Aorta (tissue), 5 donors: ENCODE results near the gene ARHGEF37. TPM values are rescaled to one million over a fixed set of nuclear protein-coding genes. Genes with fewer than 3 reads are reported as not detected.
"Not testable (repeated sequence)": the region's sequence is repeated elsewhere in the genome, so short reads cannot be mapped to it uniquely, and the experiment has no call there.

Experiments used
- ATAC-seq: fragments of 200-7000 bp; cut with Tn5 transposase; one replicate; pipeline ENCODE4 v1.9.1; 2022; ENCODE audit warnings: moderate library complexity; ENCODE audit not compliant: low FRiP score
- DNase-seq, 2 donors: peaks; one replicate each; pipeline ENCODE4 v3.0.0-alpha.2; 2020
- H3K27ac ChIP-seq, 2 donors: one replicate each; pipeline ENCODE4 v1.5.1; 2013; ENCODE audit warnings: low read length in 2 of 2, mild to moderate bottlenecking in 2 of 2, moderate library complexity in 2 of 2, control low read depth in 1 of 2, inconsistent platforms in 1 of 2, low read depth in 1 of 2
- H3K27me3 ChIP-seq, 2 donors: one replicate each; pipeline ENCODE4 v1.6.1; 2013; ENCODE audit warnings: control low read depth in 1 of 2, low read length in 1 of 2, mild to moderate bottlenecking in 1 of 2, moderate library complexity in 1 of 2; ENCODE audit not compliant: insufficient read depth in 2 of 2, control insufficient read depth in 1 of 2
- H3K36me3 ChIP-seq, 2 donors: one replicate each; pipeline ENCODE4 v1.6.1; 2013; ENCODE audit warnings: control low read depth in 1 of 2, low read length in 1 of 2, mild to moderate bottlenecking in 1 of 2; ENCODE audit not compliant: insufficient read depth in 2 of 2, control insufficient read depth in 1 of 2
- H3K4me1 ChIP-seq, 2 donors: one replicate each; pipeline ENCODE4 v1.6.1; 2013; ENCODE audit warnings: low read length in 2 of 2, control low read depth in 1 of 2, mild to moderate bottlenecking in 1 of 2, moderate library complexity in 1 of 2; ENCODE audit not compliant: insufficient read depth in 2 of 2, control insufficient read depth in 1 of 2
- H3K4me3 ChIP-seq, 2 donors: one replicate each; pipeline ENCODE4 v1.5.1; 2013; ENCODE audit warnings: low read length in 2 of 2, control low read depth in 1 of 2, mild to moderate bottlenecking in 1 of 2
- H3K9me3 ChIP-seq: one replicate; pipeline ENCODE4 v1.6.1; 2013; ENCODE audit warnings: mild to moderate bottlenecking, low read length; ENCODE audit not compliant: control insufficient read depth
- WGBS, 2 donors: extraction: QIAGEN DNeasy Blood & Tissue Kit; methylation state at CpG; one replicate each; pipeline ENCODE4 v1.1.7; 2013; 5-methylcytosine and 5-hydroxymethylcytosine counted together
- intact Hi-C, 2 donors: fragments of 100-400 bp; cut with DNase I; formaldehyde crosslinking; loops; one replicate each; pipeline versions ENCODE4 v1.14.2 to v1.15.0; 2022
- polyA plus RNA-seq, 2 donors: library from polyadenylated mRNA; stranded (reverse); fragments of 200-250 nt; gene quantifications; one replicate each; pipeline ENCODE4 v1.2.3, GENCODE V29; 2013
- total RNA-seq, 2 donors: library from RNA; stranded (reverse); fragmentation: NEBNext Ultra II Directional; extraction: Animal tissue kit (Norgen Biotek cat#: 25700); gene quantifications; one replicate each; pipeline ENCODE4 v1.2.1, GENCODE V29; 2021
- donor health status: healthy with polysubstance abuse.
- donor health status: Bipolar disorder and iron deficiency.
- donor health status: DM: no; HTN: no; CAD: no.
- donor health status: DM: no; HTN: no; CAD: no.
- donor health status: DM: yes; HTN: yes; CAD: no.

Gene ARHGEF37
- total and polyA plus RNA-seq, 4 donors, result 2.7 to 18.0 (median 9.2) TPM

- WGBS, 2 donors, result 82 to 83% methylated on average over 18 of the region's 18 CpGs
- H3K4me3 ChIP-seq, result no peak overlapping the region
- ATAC-seq (no peak), DNase-seq (no peak)
- H3K27me3 ChIP-seq, result no peaks in the 10 kb centered on the region
- H3K9me3 ChIP-seq, result no peaks in the 10 kb centered on the region
- H3K4me1 ChIP-seq, result no peaks in the 10 kb centered on the region
- intact Hi-C loops, result no loop called here
- H3K27ac ChIP-seq, result no peak overlapping the region
- H3K36me3 ChIP-seq, result no peaks in the 10 kb centered on the region
These were observed 59.8 kb downstream of the ARHGEF37 start for GRCh38 chr5:149641000-149641576.

GRCh38 chr5:149641600-149641999 lies 60.3 kb downstream of the ARHGEF37 start:
- no peak overlapping the region for H3K4me3 ChIP-seq
- H3K36me3 ChIP-seq, result no peaks in the 10 kb centered on the region
- no peaks in the 10 kb centered on the region for H3K4me1 ChIP-seq
- no peak for DNase-seq
- no peak overlapping the region for H3K27ac ChIP-seq
- H3K27me3 ChIP-seq, result no peaks in the 10 kb centered on the region
- intact Hi-C loops, result no loop called here
- H3K9me3 ChIP-seq, result no peaks in the 10 kb centered on the region
- no peak for ATAC-seq
- WGBS, 2 donors, result 95% methylated on average over 5 of the region's 5 CpGs

DNA sequence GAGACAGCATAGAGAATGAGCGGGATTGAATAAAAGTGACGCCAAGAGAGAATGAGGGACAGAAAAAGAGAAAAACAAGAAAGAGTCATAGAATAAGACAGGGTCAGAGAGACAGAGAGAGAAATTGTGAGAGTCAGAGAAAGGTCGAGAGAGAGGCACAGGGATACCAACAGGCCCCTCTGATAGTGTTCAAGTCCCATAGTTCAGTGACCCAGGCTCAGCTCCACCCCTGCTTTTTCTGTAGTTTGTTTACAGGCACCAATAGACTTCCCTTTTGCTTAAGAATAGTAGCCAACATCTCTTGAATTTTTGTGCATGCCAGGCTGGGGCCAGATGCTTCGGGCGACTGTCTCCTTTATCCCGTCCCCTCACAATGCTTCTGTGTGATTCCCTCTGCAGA lies 62.5 kb downstream of the ARHGEF37 start:
- 86 to 90% methylated on average over 6 of the region's 6 CpGs for WGBS, 2 donors
- Histone ChIP-seq H3K27ac (no peak overlapping the region), H3K36me3 (no peaks in the 10 kb centered on the region), H3K9me3 (no peaks in the 10 kb centered on the region), H3K4me3 (no peak overlapping the region), H3K4me1 (no peaks in the 10 kb centered on the region), H3K27me3 (no peaks in the 10 kb centered on the region)
- DNase-seq, result no peak
- intact Hi-C loops, result no loop called here
- ATAC-seq, result no peak

- Histone ChIP-seq H3K4me3 (no peak overlapping the region), H3K9me3 (no peaks in the 10 kb centered on the region), H3K27me3 (no peaks in the 10 kb centered on the region), H3K36me3 (no peaks in the 10 kb centered on the region), H3K4me1 (no peaks in the 10 kb centered on the region), H3K27ac (no peak overlapping the region)
- ATAC-seq, result no peak
- intact Hi-C loops, result no loop called here
- 84 to 89% methylated on average over 4 of the region's 4 CpGs for WGBS, 2 donors
- no peak for DNase-seq
These were observed 63.3 kb downstream of the ARHGEF37 start for GRCh38 chr5:149644629-149645028.

- no peak overlapping the region for H3K27ac ChIP-seq
- H3K36me3 ChIP-seq, result no peaks in the 10 kb centered on the region
- no peaks in the 10 kb centered on the region for H3K27me3 ChIP-seq
- no peaks in the 10 kb centered on the region for H3K4me1 ChIP-seq
- intact Hi-C loops, result no loop called here
- no peak overlapping the region for H3K4me3 ChIP-seq
- no peaks in the 10 kb centered on the region for H3K9me3 ChIP-seq
- ATAC-seq, result no peak
- 62 to 65% methylated on average over 9 of the region's 9 CpGs for WGBS, 2 donors
- no peak for DNase-seq
These were observed 63.9 kb downstream of the ARHGEF37 start for GRCh38 chr5:149645236-149645635.

DNA sequence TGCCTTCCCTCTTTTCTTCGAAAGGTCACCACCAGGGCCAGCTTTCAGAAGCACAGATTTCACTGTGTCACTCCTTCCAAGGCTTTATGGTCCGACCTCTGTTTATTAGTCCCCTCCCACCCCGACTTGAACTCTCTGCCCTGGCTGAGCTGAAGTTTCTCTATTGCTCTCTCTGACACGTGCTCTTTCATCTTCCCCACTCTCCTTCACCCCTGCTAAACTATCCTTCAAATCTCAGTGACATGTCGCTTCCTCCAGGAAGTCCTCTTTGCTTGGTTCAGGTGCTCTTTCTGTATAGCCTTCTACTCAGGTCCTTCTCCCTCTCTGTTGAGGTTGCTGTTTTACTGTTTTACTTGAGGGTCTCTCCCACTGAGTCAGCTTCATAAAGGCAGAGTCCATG lies 64.4 kb downstream of the ARHGEF37 start:
- Histone ChIP-seq H3K36me3 (no peaks in the 10 kb centered on the region), H3K9me3 (no peaks in the 10 kb centered on the region), H3K27ac (no peak overlapping the region), H3K4me3 (no peak overlapping the region), H3K27me3 (no peaks in the 10 kb centered on the region), H3K4me1 (no peaks in the 10 kb centered on the region)
- intact Hi-C loops, result no loop called here
- ATAC-seq, result no peak
- no peak for DNase-seq
- WGBS, 2 donors, result 55 to 67% methylated on average over 5 of the region's 5 CpGs

DNA sequence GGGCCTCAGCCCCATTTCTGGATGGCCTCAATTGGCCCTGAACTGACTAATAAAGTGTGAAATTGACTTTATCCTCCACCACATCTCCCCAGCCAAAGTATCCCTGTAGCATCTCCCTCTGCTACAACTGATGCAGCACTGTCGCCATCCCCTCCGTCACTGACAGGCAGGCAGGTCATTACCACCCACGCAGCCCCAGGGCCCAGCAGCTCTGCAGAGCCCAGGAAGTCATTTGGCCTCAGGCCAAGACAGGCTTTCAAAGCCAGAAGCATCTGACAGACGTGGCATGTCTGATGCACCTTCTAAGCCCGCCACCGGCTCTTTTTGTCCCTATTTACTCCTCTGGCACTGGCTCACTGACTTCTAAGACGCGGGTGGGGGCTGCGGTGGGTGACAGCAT lies 65.3 kb downstream of the ARHGEF37 start:
- ATAC-seq, result no peak
- WGBS, 2 donors, result 71 to 75% methylated on average over 9 of the region's 9 CpGs

GRCh38 chr5:149647334-149647733 lies 66.0 kb downstream of the ARHGEF37 start:
- Histone ChIP-seq H3K27me3 (no peaks in the 10 kb centered on the region), H3K4me1 (no peaks in the 10 kb centered on the region), H3K27ac (no peak overlapping the region), H3K9me3 (no peaks in the 10 kb centered on the region), H3K4me3 (no peak overlapping the region), H3K36me3 (no peaks in the 10 kb centered on the region)
- 71 to 74% methylated on average over 3 of the region's 3 CpGs for WGBS, 2 donors
- DNase-seq (no peak), ATAC-seq (no peak)
- intact Hi-C loops, result no loop called here

More for the DNA sequence above, 65.3 kb downstream of the ARHGEF37 start:
- DNase-seq, result no peak
- H3K4me3 ChIP-seq, result no peak overlapping the region
- H3K4me1 ChIP-seq, result no peaks in the 10 kb centered on the region
- intact Hi-C loops, result no loop called here
- no peak overlapping the region for H3K27ac ChIP-seq
- no peaks in the 10 kb centered on the region for H3K9me3 ChIP-seq
- H3K36me3 ChIP-seq, result no peaks in the 10 kb centered on the region
- no peaks in the 10 kb centered on the region for H3K27me3 ChIP-seq

DNA sequence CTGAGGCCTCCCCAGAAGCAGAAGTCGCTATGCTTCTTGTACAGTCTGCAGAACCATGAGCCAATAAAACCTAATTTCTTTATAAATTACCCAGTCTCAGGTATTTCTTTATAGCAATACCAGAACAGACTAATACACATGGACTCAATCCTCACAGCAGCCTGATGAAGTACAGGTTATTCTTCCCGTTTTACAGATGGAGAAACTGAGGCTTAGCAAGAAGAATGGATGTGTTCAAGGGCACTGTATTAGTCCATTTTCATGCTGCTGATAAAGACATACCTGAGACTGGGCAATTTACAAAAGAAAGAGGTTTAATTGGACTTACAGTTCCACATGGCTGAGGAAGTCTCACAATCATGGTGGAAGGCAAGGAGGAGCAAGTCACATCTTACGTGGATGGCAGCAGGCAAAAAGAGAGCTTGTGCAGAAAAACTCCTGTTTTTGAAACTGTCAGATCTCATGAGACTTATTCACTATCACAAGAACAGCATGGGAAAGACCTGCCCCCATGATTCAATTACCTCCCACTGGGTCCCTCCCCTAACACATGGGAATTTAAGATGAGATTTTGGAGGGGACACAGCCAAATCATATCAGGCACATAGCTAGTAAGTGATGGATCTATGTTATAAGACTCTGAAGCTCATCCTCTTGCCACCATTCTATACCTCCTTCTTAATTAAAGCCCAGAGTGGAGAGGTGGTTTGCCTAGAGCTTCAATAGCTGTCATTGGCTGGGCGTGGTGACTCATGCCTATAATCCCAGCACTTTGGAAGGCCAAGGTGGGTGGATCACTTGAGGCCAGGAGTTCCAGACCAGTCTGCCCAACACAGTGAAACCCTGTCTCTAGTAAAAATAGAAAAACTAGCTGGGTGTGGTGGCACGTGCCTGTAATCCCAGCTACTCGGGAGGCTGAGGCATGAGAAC lies 67.4 kb downstream of the ARHGEF37 start:
- H3K27me3 ChIP-seq, H3K9me3 ChIP-seq, H3K27ac ChIP-seq, DNase-seq, ATAC-seq, H3K4me3 ChIP-seq, intact Hi-C loops, H3K4me1 ChIP-seq, H3K36me3 ChIP-seq: not testable (repeated sequence)
- 88 to 89% methylated on average over 6 of the region's 6 CpGs for WGBS, 2 donors
